Hepatocyte (in vitro differentiated cells): ENCODE results near the gene ITGBL1. TPM values are rescaled to one million over a fixed set of nuclear protein-coding genes. Genes with fewer than 3 reads are reported as not detected.

Source experiments
- DNase-seq: peaks from one replicate; pipeline ENCODE4 v3.0.0-alpha.2; 2016; ENCODE audit warnings: low spot score
- H2AFZ ChIP-seq: fragments of 200-600 bp; sonication (generic); 2 replicates; pipeline ENCODE4 v1.6.0; 2016; ENCODE audit warnings: antibody characterized with exemption, mild to moderate bottlenecking
- H3K27ac ChIP-seq: fragments of 200-600 bp; sonication (generic); 2 replicates; pipeline ENCODE4 v1.5.1; 2016; ENCODE audit warnings: mild to moderate bottlenecking
- H3K27me3 ChIP-seq: fragments of 200-600 bp; sonication (generic); 2 replicates; pipeline ENCODE4 v1.6.1; 2016
- H3K36me3 ChIP-seq: fragments of 200-600 bp; sonication (generic); replicated peaks from 2 replicates; pipeline ENCODE4 v1.5.1; 2016; ENCODE audit warnings: low read depth; ENCODE audit not compliant: insufficient read depth
- H3K4me1 ChIP-seq: fragments of 200-600 bp; sonication (generic); 2 replicates; pipeline ENCODE4 v1.5.1; 2016; ENCODE audit warnings: mild to moderate bottlenecking, moderate library complexity; ENCODE audit not compliant: insufficient read depth
- H3K4me2 ChIP-seq: fragments of 200-600 bp; sonication (generic); 2 replicates; pipeline ENCODE4 v1.6.0; 2016
- H3K4me3 ChIP-seq: fragments of 200-600 bp; sonication (generic); 2 replicates; pipeline ENCODE4 v1.5.1; 2016; ENCODE audit warnings: mild to moderate bottlenecking
- H3K79me2 ChIP-seq: fragments of 200-600 bp; sonication (generic); 2 replicates; pipeline ENCODE4 v1.6.0; 2017; ENCODE audit warnings: mild to moderate bottlenecking
- H3K9me2 ChIP-seq: fragments of 200-600 bp; sonication (generic); replicated peaks from 2 replicates; pipeline ENCODE4 v1.6.0; 2017; ENCODE audit warnings: mild to moderate bottlenecking; ENCODE audit not compliant: insufficient read depth
- H3K9me3 ChIP-seq: fragments of 200-600 bp; sonication (generic); 2 replicates; pipeline ENCODE4 v1.5.1; 2016; ENCODE audit warnings: low read depth, mild to moderate bottlenecking
- H4K20me1 ChIP-seq: fragments of 200-600 bp; sonication (generic); 2 replicates; pipeline ENCODE4 v1.6.0; 2016; ENCODE audit warnings: mild to moderate bottlenecking; ENCODE audit not compliant: insufficient read depth, poor library complexity, severe bottlenecking
- CTCF ChIP-seq: fragments of 200-600 bp; sonication (generic); IDR thresholded peaks from 2 replicates; pipeline ENCODE4 v1.5.1; 2016; ENCODE audit warnings: antibody characterized with exemption, mild to moderate bottlenecking; ENCODE audit not compliant: poor library complexity
- EZH2 ChIP-seq: fragments of 200-600 bp; sonication (generic); IDR thresholded peaks from 2 replicates; pipeline ENCODE4 v1.6.1; 2016; ENCODE audit warnings: antibody characterized with exemption, mild to moderate bottlenecking, borderline replicate concordance
- EZH2phosphoT487 ChIP-seq: fragments of 200-600 bp; sonication (generic); IDR thresholded peaks from one replicate; pipeline ENCODE4 v1.6.1; 2018; ENCODE audit warnings: antibody characterized with exemption, mild to moderate bottlenecking, low read depth, moderate library complexity; ENCODE audit not compliant: unreplicated experiment, severe bottlenecking
- WGBS: methylation state at CpG from one replicate; pipeline ENCODE4 v1.1.6; 2016; ENCODE audit warnings: low lambda C conversion rate; ENCODE audit errors: missing lambda C conversion rate; 5-methylcytosine and 5-hydroxymethylcytosine counted together
- polyA plus RNA-seq: library from polyadenylated mRNA; unstranded; fragments of >200 nt; fragmentation: Nextera tagmentation; extraction: Ambion mirVana; gene quantifications from 2 replicates; pipeline ENCODE4 v1.2.1, GENCODE V29; 2016
- total RNA-seq: library from RNA; depleted of rRNA; stranded (reverse); fragments of >200 nt; gene quantifications from 2 replicates; pipeline ENCODE4 v1.2.3, GENCODE V29; 2014

Gene ITGBL1
- total and polyA plus RNA-seq, 2 experiments from 2014 or later: 0.33 TPM; not detected in 1

DNA sequence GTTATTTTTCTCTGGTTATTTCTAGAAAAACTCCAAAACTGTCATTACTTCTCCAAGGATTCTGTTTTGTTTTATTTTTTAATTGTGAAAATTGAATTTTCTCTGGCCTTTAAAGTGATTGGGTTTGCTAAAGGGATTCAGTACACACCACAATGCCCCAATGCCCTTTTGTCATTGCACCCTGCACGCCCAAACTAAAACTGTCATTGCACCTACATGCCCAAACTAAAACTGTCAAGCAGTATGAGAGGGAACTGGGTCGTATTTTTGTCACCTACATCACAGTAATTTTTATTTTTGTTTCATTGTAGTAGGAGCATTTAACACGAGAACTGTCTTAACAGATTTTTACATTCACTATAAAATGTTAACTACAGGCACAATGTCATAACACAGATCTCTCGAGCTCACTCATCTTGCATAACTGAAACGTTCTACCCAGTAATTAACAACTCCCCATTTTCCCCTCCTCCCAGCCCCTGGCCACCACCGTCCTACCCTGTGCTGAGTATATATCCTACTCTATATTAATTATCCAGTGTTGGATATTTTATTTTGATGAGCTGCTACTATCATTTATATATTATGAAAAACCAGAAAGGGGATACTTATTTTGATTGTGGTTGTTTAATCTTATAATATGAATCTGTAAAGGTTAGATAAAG is 43.4 kb upstream of the ITGBL1 start:
- Histone ChIP-seq H4K20me1 (no peaks in the 10 kb centered on the region), H2AFZ (no peak overlapping the region), H3K27ac (no peak overlapping the region), H3K4me1 (no peaks in the 10 kb centered on the region), H3K27me3 (peaks cover 17% of the 10 kb centered on the region), H3K9me2 (no peaks in the 10 kb centered on the region), H3K79me2 (no peaks in the 10 kb centered on the region), H3K9me3 (no peaks in the 10 kb centered on the region), H3K4me3 (no peak overlapping the region), H3K4me2 (no peak overlapping the region), H3K36me3 (no peaks in the 10 kb centered on the region)
- DNase-seq: no peak
- TF ChIP-seq EZH2phosphoT487 (no peak), EZH2 (no peak), CTCF (no peak)
- 84% methylated on average over 6 of the region's 6 CpGs for WGBS

DNA sequence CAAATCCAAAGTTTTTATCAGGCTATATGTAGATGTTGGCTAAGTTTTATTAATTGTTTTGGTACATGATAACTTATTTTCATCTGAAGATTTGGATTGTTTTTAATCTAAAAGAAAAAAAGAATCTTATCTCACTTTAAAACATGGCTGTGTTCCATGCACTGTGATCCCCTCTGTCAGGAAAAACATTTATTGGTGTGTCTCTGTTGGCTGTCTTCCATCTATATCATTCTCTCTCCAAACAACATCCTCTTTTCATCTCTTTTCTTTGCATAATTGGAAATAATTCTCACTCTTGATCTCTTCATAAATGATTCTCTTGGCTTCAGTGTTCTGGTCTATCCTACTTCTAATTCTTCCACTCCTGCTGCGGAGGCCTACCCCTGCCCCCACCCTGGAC is 40.4 kb upstream of the ITGBL1 start:
- Histone ChIP-seq H3K9me2 (no peaks in the 10 kb centered on the region), H2AFZ (no peak overlapping the region), H3K36me3 (no peaks in the 10 kb centered on the region), H3K9me3 (no peaks in the 10 kb centered on the region), H3K4me1 (no peaks in the 10 kb centered on the region), H3K79me2 (no peaks in the 10 kb centered on the region), H4K20me1 (no peaks in the 10 kb centered on the region), H3K4me3 (no peak overlapping the region), H3K27ac (no peak overlapping the region), H3K4me2 (no peak overlapping the region), H3K27me3 (peaks cover 41% of the 10 kb centered on the region)
- DNase-seq: no peak
- 86% methylated on average over 1 of the region's 1 CpG for WGBS
- TF ChIP-seq EZH2phosphoT487 (no peak), CTCF (no peak), EZH2 (no peak)

GRCh38 chr13:101415358-101416174 is 36.9 kb upstream of the ITGBL1 start:
- TF ChIP-seq EZH2phosphoT487 (no peak), CTCF (no peak), EZH2 (no peak)
- Histone ChIP-seq H3K4me2 (peak overlapping the region; percentile 94), H3K4me3 (peak overlapping the region; percentile 72), H3K9me3 (no peaks in the 10 kb centered on the region), H3K79me2 (no peaks in the 10 kb centered on the region), H3K4me1 (no peaks in the 10 kb centered on the region), H3K9me2 (no peaks in the 10 kb centered on the region), H4K20me1 (no peaks in the 10 kb centered on the region), H3K27me3 (peaks cover 52% of the 10 kb centered on the region), H3K36me3 (no peaks in the 10 kb centered on the region), H2AFZ (no peak overlapping the region), H3K27ac (no peak overlapping the region)
- 34% methylated on average over 18 of the region's 43 CpGs for WGBS
- no peak for DNase-seq
